ENCODE measurements around the gene COQ8B. TPM values are rescaled to one million over a fixed set of nuclear protein-coding genes. Genes with fewer than 3 reads are reported as not detected.

COQ8B gene
- total and polyA plus RNA-seq, 10 donors = 18.4 to 40.2 (median 32.6) TPM

GRCh38 chr19:40671404-40671803 lies 45.3 kb downstream of the COQ8B start:
- H3K4me1 ChIP-seq = no peaks in the 10 kb centered on the region
- 85 to 95% (median 92%) methylated on average over 9 of the region's 9 CpGs for WGBS, 5 donors
- peak; percentile 22 for DNase-seq
- TF ChIP-seq CTCF (IDR thresholded peaks at IDR 0.05 in 8 of 11, conservative IDR thresholded peaks at IDR 0.05 in 3 of 11) (no peak), POLR2A (IDR thresholded peaks at IDR 0.05) (no peak), POLR2AphosphoS5 (IDR thresholded peaks at IDR 0.05) (no peak)
- intact Hi-C loops (cut with DNase I; ENCODE audit: low total_unique reads) = no loop called here
- H3K27me3 ChIP-seq (replicated peaks in 1 of 7) = no peaks in the 10 kb centered on the region
- H3K27ac ChIP-seq = no peak overlapping the region
- peaks cover 0 to 96% (median 45%) of the 10 kb centered on the region in 6 donors for H3K36me3 ChIP-seq
- H3K9me3 ChIP-seq = peaks cover 0 to 14% (median 9%) of the 10 kb centered on the region in 8 donors
- H3K4me3 ChIP-seq = no peak overlapping the region

GRCh38 chr19:40668991-40669614 lies 47.6 kb downstream of the COQ8B start:
- H3K4me3 ChIP-seq = no peak overlapping the region
- peaks cover 0 to 2% (median under 1%) of the 10 kb centered on the region in 6 donors for H3K4me1 ChIP-seq
- no peaks in the 10 kb centered on the region for H3K27me3 ChIP-seq (replicated peaks in 1 of 7)
- WGBS, 5 donors = 89 to 97% (median 94%) methylated on average over 7 of the region's 7 CpGs
- peaks cover 0 to 14% (median 9%) of the 10 kb centered on the region in 8 donors for H3K9me3 ChIP-seq
- H3K36me3 ChIP-seq = peaks cover 0 to 75% (median 40%) of the 10 kb centered on the region in 6 donors
- H3K27ac ChIP-seq = no peak overlapping the region
- intact Hi-C loops (cut with DNase I; ENCODE audit: low total_unique reads) = no loop called here
- TF ChIP-seq CTCF (IDR thresholded peaks at IDR 0.05 in 8 of 11, conservative IDR thresholded peaks at IDR 0.05 in 3 of 11) = no peak
- TF ChIP-seq POLR2AphosphoS5 (IDR thresholded peaks at IDR 0.05) = no peak
- TF ChIP-seq POLR2A (IDR thresholded peaks at IDR 0.05) = no peak
- no peak for DNase-seq

DNA sequence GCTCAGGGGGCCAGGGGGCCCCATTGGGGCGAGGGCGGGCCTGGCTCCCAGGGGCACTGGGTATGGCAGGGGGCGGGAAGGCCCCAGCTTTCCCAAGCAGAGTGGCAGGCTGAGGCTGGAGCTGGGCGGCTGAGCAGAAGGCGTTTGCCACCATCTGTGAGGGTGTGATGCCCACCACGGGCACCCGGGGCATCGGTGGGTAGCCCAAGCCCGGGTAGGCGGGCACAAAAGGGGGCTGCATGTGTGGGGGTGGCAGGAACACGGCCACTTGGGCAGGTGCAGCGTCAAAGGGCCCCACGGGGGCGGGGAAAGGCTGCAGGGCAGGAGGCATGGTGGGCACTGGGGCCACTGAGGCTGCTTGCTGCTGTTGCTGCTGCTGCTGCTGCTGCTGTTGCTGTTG lies 49.1 kb downstream of the COQ8B start:
- Histone ChIP-seq H3K36me3 (peaks cover 0 to 60% (median 32%) of the 10 kb centered on the region in 6 donors), H3K4me3 (no peak overlapping the region), H3K27me3 (replicated peaks in 1 of 7) (no peaks in the 10 kb centered on the region), H3K4me1 (peaks cover 0 to 17% (median 11%) of the 10 kb centered on the region in 6 donors), H3K9me3 (peaks cover 0 to 14% (median 9%) of the 10 kb centered on the region in 8 donors), H3K27ac (no peak overlapping the region)
- peak; percentile 57 for DNase-seq
- intact Hi-C loops (cut with DNase I; ENCODE audit: low total_unique reads) = no loop called here
- 91 to 93% (median 92%) methylated on average over 13 to 14 of the region's 14 CpGs for WGBS, 5 donors
- TF ChIP-seq POLR2A (IDR thresholded peaks at IDR 0.05) = no peak
- TF ChIP-seq CTCF (IDR thresholded peaks at IDR 0.05 in 8 of 11, conservative IDR thresholded peaks at IDR 0.05 in 3 of 11) = no peak
- no peak for TF ChIP-seq POLR2AphosphoS5 (IDR thresholded peaks at IDR 0.05)

- peaks cover 0 to 14% (median 9%) of the 10 kb centered on the region in 8 donors for H3K9me3 ChIP-seq
- WGBS, 5 donors = 90 to 91% (median 91%) methylated on average over 12 to 14 of the region's 14 CpGs
- TF ChIP-seq POLR2AphosphoS5 (IDR thresholded peaks at IDR 0.05) (peak in 1 of 3 donors; percentile 15), POLR2A (IDR thresholded peaks at IDR 0.05) (no peak)
- no peak overlapping the region for H3K4me3 ChIP-seq
- intact Hi-C loops (cut with DNase I; ENCODE audit: low total_unique reads) = no loop called here
- peaks cover 0 to 53% (median 29%) of the 10 kb centered on the region in 6 donors for H3K36me3 ChIP-seq
- H3K4me1 ChIP-seq = peaks cover 0 to 23% (median 15%) of the 10 kb centered on the region in 6 donors
- H3K27ac ChIP-seq = no peak overlapping the region
- peak; percentile 56 for DNase-seq
- no peaks in the 10 kb centered on the region for H3K27me3 ChIP-seq (replicated peaks in 1 of 7)
These were observed 49.8 kb downstream of the COQ8B start for GRCh38 chr19:40666803-40667438.
